ENCODE data around the gene TBL1X. TPM values are rescaled to one million over a fixed set of nuclear protein-coding genes. Genes with fewer than 3 reads are reported as not detected.

Gene TBL1X
- total RNA-seq, 6 experiments from 2014 or later = 18.0 to 40.7 (median 20.8) TPM

DNA sequence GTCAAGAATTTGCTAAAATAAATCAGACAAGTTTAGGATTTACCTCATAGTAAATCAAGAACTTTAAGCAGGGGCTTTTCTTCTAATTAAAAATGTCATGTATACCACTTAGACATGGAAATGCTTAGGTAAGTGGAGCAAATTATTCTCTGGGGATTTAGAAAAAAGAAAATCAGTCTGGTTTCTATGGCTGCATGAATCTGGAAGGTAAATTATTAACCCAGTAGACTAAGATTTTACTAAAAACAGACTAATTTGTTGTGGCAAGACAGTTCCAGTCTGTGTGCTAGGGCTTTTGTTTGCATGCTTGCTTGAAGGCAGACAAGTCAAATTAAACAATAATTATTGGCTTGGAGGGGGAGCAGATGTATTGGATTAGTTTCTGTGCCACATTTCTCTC is 140.6 kb downstream of the TBL1X start:
- Histone ChIP-seq H3K4me1 (peaks cover 0 to 39% (median 14%) of the 10 kb centered on the region in 4 donors), H3K9me3 (no peaks in the 10 kb centered on the region), H3K36me3 (no peaks in the 10 kb centered on the region), H3K4me3 (no peak overlapping the region), H3K27me3 (no peaks in the 10 kb centered on the region), H3K27ac (peak overlapping the region in 2 of 3 donors; percentile 62 to 82)
- intact Hi-C loops (cut with DNase I) = no loop called here
- no peak for DNase-seq
- peak in 1 of 4 donors; percentile 45 for ATAC-seq
- TF ChIP-seq, protein P1, sequence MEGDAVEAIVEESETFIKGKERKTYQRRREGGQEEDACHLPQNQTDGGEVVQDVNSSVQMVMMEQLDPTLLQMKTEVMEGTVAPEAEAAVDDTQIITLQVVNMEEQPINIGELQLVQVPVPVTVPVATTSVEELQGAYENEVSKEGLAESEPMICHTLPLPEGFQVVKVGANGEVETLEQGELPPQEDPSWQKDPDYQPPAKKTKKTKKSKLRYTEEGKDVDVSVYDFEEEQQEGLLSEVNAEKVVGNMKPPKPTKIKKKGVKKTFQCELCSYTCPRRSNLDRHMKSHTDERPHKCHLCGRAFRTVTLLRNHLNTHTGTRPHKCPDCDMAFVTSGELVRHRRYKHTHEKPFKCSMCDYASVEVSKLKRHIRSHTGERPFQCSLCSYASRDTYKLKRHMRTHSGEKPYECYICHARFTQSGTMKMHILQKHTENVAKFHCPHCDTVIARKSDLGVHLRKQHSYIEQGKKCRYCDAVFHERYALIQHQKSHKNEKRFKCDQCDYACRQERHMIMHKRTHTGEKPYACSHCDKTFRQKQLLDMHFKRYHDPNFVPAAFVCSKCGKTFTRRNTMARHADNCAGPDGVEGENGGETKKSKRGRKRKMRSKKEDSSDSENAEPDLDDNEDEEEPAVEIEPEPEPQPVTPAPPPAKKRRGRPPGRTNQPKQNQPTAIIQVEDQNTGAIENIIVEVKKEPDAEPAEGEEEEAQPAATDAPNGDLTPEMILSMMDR (IDR thresholded peaks at IDR 0.05) = no peak
- TF ChIP-seq POLR2A (IDR thresholded peaks at IDR 0.05) = no peak

DNA sequence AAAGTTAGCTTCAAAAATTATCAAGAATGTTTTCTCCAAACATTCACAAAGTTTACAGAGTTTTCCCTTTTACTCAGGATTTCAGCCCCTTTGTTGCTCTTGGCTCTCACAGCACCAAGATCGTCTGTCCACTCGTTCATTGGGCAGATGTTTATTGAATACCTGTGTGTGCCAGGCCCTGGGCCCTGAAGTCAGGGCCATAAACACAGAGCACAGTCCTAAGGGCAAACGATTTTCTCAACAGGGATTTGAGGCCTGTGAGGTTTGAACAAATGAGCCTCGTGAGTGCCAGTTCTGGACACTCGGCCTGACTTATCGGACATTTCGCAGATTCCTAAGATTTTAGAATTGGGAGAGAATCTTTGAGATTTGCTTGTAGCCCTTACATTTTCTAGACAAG is 142.1 kb downstream of the TBL1X start:
- DNase-seq (peak in 2 of 3 donors; percentile 67 to 73), ATAC-seq (peak; percentile 35 to 70 (median 62))
- 34% methylated on average over 6 of the region's 7 CpGs for WGBS (ENCODE audit: insufficient coverage, low coverage, low lambda C conversion rate, missing lambda C conversion rate)
- TF ChIP-seq, protein P1 (IDR thresholded peaks at IDR 0.05) = no peak
- TF ChIP-seq POLR2A (IDR thresholded peaks at IDR 0.05) = no peak
- H3K27me3 ChIP-seq = no peaks in the 10 kb centered on the region
- intact Hi-C loops (cut with DNase I) = no loop called here
- H3K27ac ChIP-seq = peak overlapping the region in 1 of 3 donors; percentile 43
- no peaks in the 10 kb centered on the region for H3K9me3 ChIP-seq
- peaks cover 0 to 52% (median 14%) of the 10 kb centered on the region in 4 donors for H3K4me1 ChIP-seq
- no peak overlapping the region for H3K4me3 ChIP-seq
- no peaks in the 10 kb centered on the region for H3K36me3 ChIP-seq

DNA sequence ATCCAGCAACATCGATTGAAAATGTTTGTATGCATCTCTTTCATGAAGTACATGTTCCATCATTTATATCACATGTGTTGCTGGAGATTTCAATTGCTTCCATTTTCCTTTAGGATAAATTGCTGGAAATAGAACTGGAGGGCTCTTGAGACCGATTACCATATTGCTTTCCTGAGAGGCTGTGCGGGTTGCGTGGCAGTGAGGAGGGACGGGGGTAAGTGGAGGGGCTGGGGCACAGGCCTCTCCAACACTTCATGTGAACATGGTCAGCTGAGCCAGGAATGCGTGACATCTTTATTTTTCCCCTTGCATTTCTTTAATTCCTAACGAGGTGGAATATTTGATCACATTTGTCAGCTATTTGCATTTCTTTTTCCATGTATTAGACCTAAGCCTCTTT is 144.6 kb downstream of the TBL1X start:
- intact Hi-C loops (cut with DNase I) = no loop called here
- Histone ChIP-seq H3K9me3 (no peaks in the 10 kb centered on the region), H3K27ac (no peak overlapping the region), H3K36me3 (no peaks in the 10 kb centered on the region), H3K4me3 (no peak overlapping the region), H3K27me3 (no peaks in the 10 kb centered on the region), H3K4me1 (peaks cover 0 to 47% (median 14%) of the 10 kb centered on the region in 4 donors)
- WGBS (ENCODE audit: insufficient coverage, low coverage, low lambda C conversion rate, missing lambda C conversion rate) = 76% methylated on average over 4 of the region's 7 CpGs
- DNase-seq (no peak), ATAC-seq (no peak)
- TF ChIP-seq, protein P1 (IDR thresholded peaks at IDR 0.05) = no peak
- TF ChIP-seq POLR2A (IDR thresholded peaks at IDR 0.05) = no peak

DNA sequence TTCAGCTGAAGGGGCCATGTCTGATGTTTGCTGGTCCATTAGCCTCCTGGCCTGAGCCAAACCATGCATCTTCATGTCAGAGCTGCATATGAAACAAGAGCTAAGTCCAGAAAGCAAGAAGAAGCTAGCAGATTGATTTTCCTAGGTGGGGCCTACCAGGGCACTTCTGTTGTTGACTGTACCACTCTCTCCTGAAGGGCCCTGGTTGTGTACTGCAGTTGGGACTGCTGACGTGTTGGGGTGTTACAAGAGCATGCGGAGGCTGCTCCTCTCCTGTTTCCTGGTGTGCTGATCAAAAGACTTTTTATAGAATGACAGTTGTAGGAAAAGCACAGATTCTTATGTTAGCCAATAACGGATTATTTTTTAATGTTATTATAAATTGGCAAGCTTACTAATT is 145.1 kb downstream of the TBL1X start:
- H3K4me1 ChIP-seq = peaks cover 0 to 44% (median 12%) of the 10 kb centered on the region in 4 donors
- DNase-seq = no peak
- intact Hi-C loops (cut with DNase I) = no loop called here
- no peaks in the 10 kb centered on the region for H3K9me3 ChIP-seq
- WGBS (ENCODE audit: insufficient coverage, low coverage, low lambda C conversion rate, missing lambda C conversion rate) = 71% methylated on average over 2 of the region's 3 CpGs
- H3K27me3 ChIP-seq = no peaks in the 10 kb centered on the region
- H3K36me3 ChIP-seq = no peaks in the 10 kb centered on the region
- H3K4me3 ChIP-seq = no peak overlapping the region
- no peak for ATAC-seq
- no peak overlapping the region for H3K27ac ChIP-seq
- TF ChIP-seq, protein P1 (IDR thresholded peaks at IDR 0.05) = no peak
- no peak for TF ChIP-seq POLR2A (IDR thresholded peaks at IDR 0.05)
